ENCODE measurements around the gene ZNF44. TPM values are rescaled to one million over a fixed set of nuclear protein-coding genes. Genes with fewer than 3 reads are reported as not detected.
A peak's percentile ranks its signal among the peaks of the same experiment; 100 is the strongest.

Gene ZNF44
- total RNA-seq, 1 experiment from 2014 or later = 3.6 TPM

- no peaks in the 10 kb centered on the region for H3K9me3 ChIP-seq (ENCODE audit: control insufficient read depth in 1 of 2, insufficient read depth in 1 of 2, low read depth in 1 of 2, low read length in 2 of 2)
- H4K20me1 ChIP-seq (ENCODE audit: insufficient read depth) = no peaks in the 10 kb centered on the region
- ATAC-seq = peak; percentile 57
- H3K9me2 ChIP-seq (ENCODE audit: insufficient read depth) = no peaks in the 10 kb centered on the region
- TF ChIP-seq YY1 (IDR thresholded peaks at IDR 0.05; ENCODE audit: extremely low read depth, insufficient replicate concordance, low read depth, low read length) (no peak), EZH2phosphoT487 (IDR thresholded peaks at IDR 0.05; ENCODE audit: borderline replicate concordance) (no peak), MAX (IDR thresholded peaks at IDR 0.05) (peak; percentile 45), EGR1 (IDR thresholded peaks at IDR 0.05; ENCODE audit: low read depth) (peak; percentile 28; the same call in 1 of the 2 replicates), POLR2AphosphoS5 (IDR thresholded peaks at IDR 0.05; ENCODE audit: low read depth, low read length) (0 out of 2 replicates have a peak, but pooled peaks have one; percentile 29), CEBPB (IDR thresholded peaks at IDR 0.05; ENCODE audit: low read depth) (peak; percentile 54; the same call in 1 of the 2 replicates), JUND (IDR thresholded peaks at IDR 0.05) (no peak), SP1 (IDR thresholded peaks at IDR 0.05; ENCODE audit: low read depth) (peak; percentile 19; the same call in 1 of the 2 replicates)
- DNase-seq (ENCODE audit: low read depth, low spot score) = peak; percentile 52
- ChIA-PET POLR2A (no interaction called here), RAD21 (ENCODE audit: low non-redundant PET in 1 of 2, low total read pairs in 2 of 2, uncharacterized antibody in 2 of 2, unreplicated experiment in 2 of 2) (no interaction called here), CTCF (no interaction called here)
- peak overlapping the region; percentile 99 for H3K4me2 ChIP-seq (ENCODE audit: low read length)
- H3K4me3 ChIP-seq (replicated peaks in 1 of 2; ENCODE audit: low read depth in 1 of 2, low read length in 2 of 2) = peak overlapping the region; percentile 68 to 88
- H3K9ac ChIP-seq (ENCODE audit: low read length) = peak overlapping the region; percentile 78
- peak overlapping the region; percentile 62 for H3K27ac ChIP-seq (ENCODE audit: low read depth, low read length)
- BruUV-seq (replicated peaks) = no TSS peak
- H3K36me3 ChIP-seq (ENCODE audit: control insufficient read depth in 1 of 2, insufficient read depth in 2 of 2, low read length in 2 of 2) = 0 out of 4 replicates have a peak, but pooled peaks cover 0 to 3% of the 10 kb centered on the region in 2 experiments
- no peak overlapping the region for H2AFZ ChIP-seq (ENCODE audit: low read depth, low read length, poor library complexity, severe bottlenecking)
- H3K79me2 ChIP-seq (ENCODE audit: insufficient read depth, low read length) = peaks cover 3% of the 10 kb centered on the region; the same call in 1 of the 2 replicates
- intact Hi-C loops (cut with micrococcal nuclease) = loop anchor here (2.0 to 5.0 kb wide), 5 partner anchors 107 to 372 kb away; partner anchors contain the start of genes ZNF136, ZNF443, ZNF564 and ZNF799
- no peaks in the 10 kb centered on the region for H3K27me3 ChIP-seq (ENCODE audit: insufficient read depth, low read length)
- peaks cover 8 to 24% of the 10 kb centered on the region in 2 experiments for H3K4me1 ChIP-seq (ENCODE audit: control insufficient read depth in 1 of 2, insufficient read depth in 2 of 2, low read length in 2 of 2)
These were observed 870 bp downstream of the ZNF44 start for GRCh38 chr19:12293777-12294248.

GRCh38 chr19:12289790-12290065, 5.0 kb downstream of the ZNF44 start:
- no peak for ATAC-seq
- ChIA-PET RAD21 (ENCODE audit: low non-redundant PET in 1 of 2, low total read pairs in 2 of 2, uncharacterized antibody in 2 of 2, unreplicated experiment in 2 of 2) (no interaction called here), CTCF (no interaction called here), POLR2A (no interaction called here)
- H3K4me3 ChIP-seq (replicated peaks in 1 of 2; ENCODE audit: low read depth in 1 of 2, low read length in 2 of 2) = no peak overlapping the region
- H3K79me2 ChIP-seq (ENCODE audit: insufficient read depth, low read length) = peaks cover 3% of the 10 kb centered on the region; the same call in 1 of the 2 replicates
- intact Hi-C loops (cut with micrococcal nuclease) = loop anchor here (5.0 kb wide), 4 partner anchors 127 to 367 kb away; partner anchors contain the start of genes ZNF136, ZNF443 and ZNF564
- H3K27ac ChIP-seq (ENCODE audit: low read depth, low read length) = peak overlapping the region; percentile 38; the same call in 1 of the 2 replicates
- peak overlapping the region; percentile 50 for H3K4me2 ChIP-seq (ENCODE audit: low read length)
- DNase-seq (ENCODE audit: low read depth, low spot score) = no peak
- BruUV-seq (replicated peaks) = no TSS peak
- H2AFZ ChIP-seq (ENCODE audit: low read depth, low read length, poor library complexity, severe bottlenecking) = no peak overlapping the region
- peaks cover 6 to 23% of the 10 kb centered on the region in 2 experiments for H3K4me1 ChIP-seq (ENCODE audit: control insufficient read depth in 1 of 2, insufficient read depth in 2 of 2, low read length in 2 of 2)
- no peaks in the 10 kb centered on the region for H4K20me1 ChIP-seq (ENCODE audit: insufficient read depth)
- no peaks in the 10 kb centered on the region for H3K9me2 ChIP-seq (ENCODE audit: insufficient read depth)
- H3K36me3 ChIP-seq (ENCODE audit: control insufficient read depth in 1 of 2, insufficient read depth in 2 of 2, low read length in 2 of 2) = 0 out of 4 replicates have a peak, but pooled peaks cover 0 to 3% of the 10 kb centered on the region in 2 experiments
- H3K27me3 ChIP-seq (ENCODE audit: insufficient read depth, low read length) = no peaks in the 10 kb centered on the region
- H3K9ac ChIP-seq (ENCODE audit: low read length) = no peak overlapping the region
- H3K9me3 ChIP-seq (ENCODE audit: control insufficient read depth in 1 of 2, insufficient read depth in 1 of 2, low read depth in 1 of 2, low read length in 2 of 2) = no peaks in the 10 kb centered on the region
- TF ChIP-seq ELF1 (IDR thresholded peaks at IDR 0.05; ENCODE audit: borderline replicate concordance, low read depth) (no peak), MAX (IDR thresholded peaks at IDR 0.05) (no peak), RAD21 (IDR thresholded peaks at IDR 0.05; ENCODE audit: low read depth) (no peak), CEBPB (IDR thresholded peaks at IDR 0.05; ENCODE audit: low read depth) (no peak), EZH2phosphoT487 (IDR thresholded peaks at IDR 0.05; ENCODE audit: borderline replicate concordance) (no peak), CBX3 (IDR thresholded peaks at IDR 0.05; ENCODE audit: low read depth) (no peak), SP1 (IDR thresholded peaks at IDR 0.05; ENCODE audit: low read depth) (no peak), EGR1 (IDR thresholded peaks at IDR 0.05; ENCODE audit: low read depth) (no peak), CTCF (IDR thresholded peaks at IDR 0.05 in 2 of 3, conservative IDR thresholded peaks at IDR 0.05 in 1 of 3; ENCODE audit: borderline replicate concordance in 1 of 3, insufficient read depth in 1 of 3, low read depth in 2 of 3, low read length in 2 of 3) (no peak), ZNF274 (IDR thresholded peaks at IDR 0.05; ENCODE audit: low read depth, low read length) (no peak), ZBTB33 (IDR thresholded peaks at IDR 0.05; ENCODE audit: extremely low read depth, insufficient replicate concordance, low read length) (no peak), YY1 (IDR thresholded peaks at IDR 0.05; ENCODE audit: extremely low read depth, insufficient replicate concordance, low read depth, low read length) (no peak)

Measured in HCT116 (cell line).